Bronchial epithelial cell (primary cell): ENCODE measurements around the gene YJU2. TPM values are rescaled to one million over a fixed set of nuclear protein-coding genes. Genes with fewer than 3 reads are reported as not detected.

Experiments used
- DNase-seq: peaks from one replicate; pipeline ENCODE4 v3.0.0-alpha.2; 2010; ENCODE audit warnings: low read depth
- FAIRE-seq: peaks from 2 replicates; lab custom pipeline; 2011; peaks lifted over from hg19 to GRCh38; lab: Jason Lieb, UNC
- H3K27me3 ChIP-seq: 2 replicates; pipeline ENCODE4 v1.5.1; 2011; ENCODE audit warnings: low read length; ENCODE audit not compliant: control insufficient read depth, insufficient read depth
- H3K36me3 ChIP-seq: 2 replicates; pipeline ENCODE4 v1.5.1; 2011; ENCODE audit warnings: low read length; ENCODE audit not compliant: control insufficient read depth, insufficient read depth
- H3K4me3 ChIP-seq: 2 replicates; pipeline ENCODE4 v1.5.1; 2011; ENCODE audit warnings: mild to moderate bottlenecking, low read depth, low read length, control low read depth
- CTCF ChIP-seq: IDR thresholded peaks from 2 replicates; pipeline ENCODE4 v1.5.1; 2011; ENCODE audit warnings: mild to moderate bottlenecking, moderate library complexity, low read length, control low read depth, inconsistent platforms; ENCODE audit not compliant: insufficient read depth, severe bottlenecking
- total RNA-seq: library from RNA; depleted of rRNA; stranded (reverse); fragments of >200 nt; gene quantifications from 2 replicates; pipeline ENCODE4 v1.2.1, GENCODE V29; 2014

Gene YJU2
- total RNA-seq, 1 donor from 2014 or later = 19.0 TPM

GRCh38 chr19:4300589-4300988, 53.7 kb downstream of the YJU2 start:
- H3K4me3 ChIP-seq = no peak overlapping the region
- H3K27me3 ChIP-seq = peaks cover 1% of the 10 kb centered on the region
- TF ChIP-seq CTCF = no peak
- DNase-seq (no peak), FAIRE-seq (no peak)
- H3K36me3 ChIP-seq = no peaks in the 10 kb centered on the region

DNA sequence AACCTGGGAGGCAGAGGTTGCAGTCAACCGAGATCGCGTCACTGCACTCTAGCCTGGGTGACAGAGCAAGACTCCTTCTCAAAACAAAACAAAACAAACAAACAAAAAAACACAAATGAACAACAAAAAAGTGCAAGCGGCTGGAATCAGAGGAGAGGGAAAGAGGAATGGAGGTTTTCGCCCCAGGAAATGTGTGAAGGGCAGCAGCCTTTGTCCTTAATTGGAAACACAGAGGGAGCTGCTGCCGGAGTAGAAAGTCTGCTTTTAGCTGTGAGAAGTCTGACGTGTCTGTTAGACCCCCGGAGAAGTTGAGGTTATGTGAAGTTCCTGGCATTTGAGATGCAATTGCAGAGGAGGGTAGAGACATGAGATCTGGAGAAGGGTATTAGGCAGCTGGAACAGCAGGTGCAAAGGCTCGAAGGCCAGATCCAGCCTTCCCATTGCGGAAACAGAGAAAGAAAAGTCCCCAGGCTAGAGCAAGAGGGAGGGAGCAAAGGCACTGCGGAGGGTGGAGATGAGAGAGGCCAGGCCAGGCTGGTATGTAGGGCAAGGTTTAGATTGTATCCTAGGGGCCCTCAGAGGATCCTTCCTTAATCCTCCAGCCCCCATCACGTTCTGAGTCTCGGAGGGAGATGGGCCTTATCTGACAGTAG, 54.8 kb downstream of the YJU2 start:
- no peak overlapping the region for H3K4me3 ChIP-seq
- DNase-seq (no peak), FAIRE-seq (no peak)
- no peaks in the 10 kb centered on the region for H3K36me3 ChIP-seq
- TF ChIP-seq CTCF = no peak
- no peaks in the 10 kb centered on the region for H3K27me3 ChIP-seq

GRCh38 chr19:4302243-4302640, 55.4 kb downstream of the YJU2 start, which contains the start of gene TMIGD2:
TSS of gene TMIGD2 (minus strand) at chr19:4302389. CDS start at chr19:4302385, 4 bp downstream.
- Histone ChIP-seq H3K27me3 (no peaks in the 10 kb centered on the region), H3K36me3 (no peaks in the 10 kb centered on the region), H3K4me3 (no peak within 1 kb of the TSS)
- TF ChIP-seq CTCF = no peak
- DNase-seq (no peak), FAIRE-seq (no peak)

GRCh38 chr19:4303819-4304537, 57.1 kb downstream of the YJU2 start:
- H3K27me3 ChIP-seq = no peaks in the 10 kb centered on the region
- DNase-seq (no peak), FAIRE-seq (peak; percentile 23)
- no peak for TF ChIP-seq CTCF
- no peaks in the 10 kb centered on the region for H3K36me3 ChIP-seq
- H3K4me3 ChIP-seq = no peak overlapping the region

GRCh38 chr19:4304538-4305256, 57.8 kb downstream of the YJU2 start, which contains the start of gene FSD1:
TSS of gene FSD1 (plus strand) at chr19:4304598. CDS start at chr19:4304747, 149 bp downstream.
- H3K36me3 ChIP-seq = no peaks in the 10 kb centered on the region
- no peak for DNase-seq
- FAIRE-seq = no peak
- H3K27me3 ChIP-seq = no peaks in the 10 kb centered on the region
- no peak within 1 kb of the TSS for H3K4me3 ChIP-seq
- no peak for TF ChIP-seq CTCF
